ENCODE results near the gene RAB25. TPM values are rescaled to one million over a fixed set of nuclear protein-coding genes. Genes with fewer than 3 reads are reported as not detected.

The RAB25 gene
- total RNA-seq, 1 donor from 2014 or later, result 58.0 TPM

DNA sequence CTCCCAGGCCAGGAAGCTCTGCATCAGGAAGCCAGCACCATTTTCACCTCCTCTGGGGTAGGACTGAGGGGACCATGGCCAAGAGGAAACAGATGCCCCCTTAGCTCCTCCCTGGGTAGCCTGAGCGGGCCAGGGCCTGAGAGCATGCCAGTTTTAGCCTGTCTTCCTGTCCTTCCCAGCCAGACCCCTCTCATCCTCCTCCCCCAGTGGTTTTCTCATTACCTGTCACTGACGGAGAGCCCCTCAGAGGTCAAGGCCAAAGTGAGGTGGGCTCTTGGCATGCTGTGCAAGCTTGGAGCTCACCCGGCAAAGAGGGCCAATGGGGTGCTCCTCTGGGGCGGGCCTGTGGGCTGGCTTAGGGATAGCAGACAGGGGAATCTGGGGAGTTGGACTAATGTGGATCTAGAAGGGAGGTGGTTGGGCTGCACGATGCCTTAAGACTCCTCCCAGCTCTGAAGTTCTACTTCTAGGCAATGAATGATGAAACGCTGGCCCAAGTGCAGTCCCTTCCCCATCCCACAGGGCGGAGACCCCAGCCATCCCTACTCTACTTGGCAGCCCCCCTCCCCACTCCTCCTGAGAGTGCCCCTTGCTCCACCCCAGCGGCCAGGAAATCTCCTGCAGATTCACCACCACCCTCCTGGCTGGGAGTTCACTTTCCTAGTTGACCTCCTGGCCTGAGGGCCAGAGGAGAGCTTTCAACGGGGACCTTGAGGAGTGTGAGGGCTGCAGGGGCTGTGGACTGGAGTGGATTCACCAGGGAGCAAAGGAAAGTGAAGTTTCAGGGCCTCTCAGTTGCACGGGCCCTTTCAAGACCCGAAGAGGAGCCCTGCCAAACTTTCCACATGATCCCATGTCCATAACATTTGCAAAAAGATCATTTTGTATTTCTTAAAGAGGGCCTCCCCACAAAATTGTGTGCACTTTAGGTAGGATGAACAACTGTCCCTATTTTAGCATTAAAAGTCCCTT lies 44.2 kb downstream of the RAB25 start:
- H3K4me3 ChIP-seq, result peak overlapping the region; percentile 52
- peak; percentile 14 to 37 for ATAC-seq
- no peak for DNase-seq
- H3K27me3 ChIP-seq (ENCODE audit: low read depth), result no peaks in the 10 kb centered on the region
- H3K4me1 ChIP-seq, result peaks cover 65% of the 10 kb centered on the region
- H3K36me3 ChIP-seq, result no peaks in the 10 kb centered on the region
- peak overlapping the region; percentile 98 for H3K27ac ChIP-seq
- intact Hi-C loops (cut with DNase I), result no loop called here
- no peaks in the 10 kb centered on the region for H3K9me3 ChIP-seq
- TF ChIP-seq CTCF (IDR thresholded peaks at IDR 0.05), result no peak

DNA sequence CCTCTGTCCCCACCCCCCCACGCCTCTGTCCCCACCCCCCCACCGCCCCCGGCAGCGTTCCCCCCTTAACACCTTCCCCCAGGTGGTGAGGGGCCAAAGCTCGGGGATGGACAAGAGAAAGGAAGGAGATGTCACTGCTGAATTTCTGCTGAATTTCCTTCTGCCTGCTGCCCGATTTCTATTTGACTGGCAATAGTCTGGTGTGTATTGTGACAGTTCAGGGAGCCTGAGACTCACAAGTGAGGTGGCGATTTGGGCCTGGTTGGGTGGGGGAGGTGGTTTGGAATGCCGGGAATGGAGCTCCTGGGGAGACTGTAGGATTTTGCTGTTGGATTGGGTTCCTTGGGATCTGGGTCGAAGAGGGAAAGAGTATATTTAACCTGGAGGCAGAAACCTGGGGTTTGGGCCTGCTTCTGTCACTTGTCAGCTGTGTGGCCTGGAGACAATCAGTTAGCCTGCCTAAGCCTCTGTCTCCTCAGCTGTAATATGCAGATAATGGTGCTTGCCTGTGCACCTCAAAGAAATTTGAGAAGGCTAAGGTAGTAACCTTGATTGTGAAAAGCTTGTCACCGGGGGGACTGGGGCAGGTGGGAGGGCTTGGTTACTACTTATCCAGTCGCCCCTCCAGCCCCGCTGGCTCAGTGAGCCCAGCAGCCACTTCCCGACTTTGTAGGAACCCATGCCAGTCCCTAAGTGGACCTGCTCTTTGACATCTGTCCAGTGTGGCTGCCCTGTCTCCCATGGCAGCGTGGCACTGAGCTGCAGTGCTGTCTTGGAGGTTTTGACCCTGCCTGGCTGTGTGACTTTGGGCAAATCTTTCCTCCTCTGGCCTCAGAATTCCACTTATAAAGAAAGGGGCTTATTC lies 45.9 kb downstream of the RAB25 start:
- Histone ChIP-seq H3K36me3 (no peaks in the 10 kb centered on the region), H3K27me3 (ENCODE audit: low read depth) (no peaks in the 10 kb centered on the region), H3K9me3 (no peaks in the 10 kb centered on the region), H3K27ac (peak overlapping the region; percentile 98), H3K4me3 (peak overlapping the region; percentile 52), H3K4me1 (peaks cover 53% of the 10 kb centered on the region)
- DNase-seq (no peak), ATAC-seq (peak; percentile 3 to 15)
- intact Hi-C loops (cut with DNase I), result no loop called here
- TF ChIP-seq CTCF (IDR thresholded peaks at IDR 0.05), result no peak

DNA sequence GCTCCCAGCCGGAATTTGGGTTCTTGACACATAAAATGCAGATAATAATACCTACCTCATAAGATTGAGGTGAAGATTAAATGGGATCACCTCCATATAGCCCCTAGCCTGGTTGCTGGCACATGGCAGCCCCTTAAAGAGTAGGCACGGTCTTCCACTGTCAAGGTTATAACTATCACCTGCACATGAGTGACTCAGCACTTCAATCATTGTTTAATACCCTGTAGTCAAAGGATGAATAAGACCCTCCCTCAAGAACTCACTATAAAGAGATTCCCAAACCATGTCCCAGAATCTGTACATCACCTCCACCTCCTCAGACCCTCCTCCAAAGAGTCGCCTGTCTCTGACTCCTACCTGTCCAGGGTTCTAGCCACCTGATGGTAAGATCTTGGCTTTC lies 47.1 kb downstream of the RAB25 start:
- TF ChIP-seq CTCF (IDR thresholded peaks at IDR 0.05), result no peak
- no peak overlapping the region for H3K4me3 ChIP-seq
- intact Hi-C loops (cut with DNase I), result no loop called here
- H3K9me3 ChIP-seq, result no peaks in the 10 kb centered on the region
- no peaks in the 10 kb centered on the region for H3K27me3 ChIP-seq (ENCODE audit: low read depth)
- ATAC-seq, result no peak
- H3K4me1 ChIP-seq, result peaks cover 41% of the 10 kb centered on the region
- no peaks in the 10 kb centered on the region for H3K36me3 ChIP-seq
- peak overlapping the region; percentile 98 for H3K27ac ChIP-seq
- DNase-seq, result no peak

DNA sequence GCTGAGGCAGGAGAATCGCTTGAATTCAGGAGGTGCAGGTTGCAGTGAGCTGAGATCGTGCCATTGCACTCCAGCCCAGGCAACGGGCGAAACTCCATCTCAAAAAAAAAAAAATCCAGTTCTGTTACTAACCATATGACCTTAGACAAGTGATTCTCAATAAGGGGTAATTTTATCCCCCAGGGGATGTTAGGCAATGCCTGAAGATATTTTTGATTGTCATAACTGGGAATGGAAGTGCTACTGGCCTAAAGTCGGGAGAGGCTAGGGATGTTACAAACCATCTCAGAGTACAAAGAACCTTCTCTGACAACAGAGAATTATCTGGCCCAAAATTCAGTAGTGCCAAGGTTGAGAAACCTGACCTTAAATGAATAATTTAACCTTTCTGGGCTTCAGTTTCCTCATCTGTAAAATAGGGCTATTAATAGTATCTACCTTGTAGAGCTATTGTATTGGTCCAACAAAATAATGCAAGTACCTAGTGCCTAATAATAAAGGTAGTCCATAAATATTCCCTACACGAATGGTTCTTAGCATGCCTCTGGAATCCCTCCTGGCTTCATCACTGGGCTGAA lies 47.8 kb downstream of the RAB25 start:
- H3K9me3 ChIP-seq, result no peaks in the 10 kb centered on the region
- no peak overlapping the region for H3K4me3 ChIP-seq
- TF ChIP-seq CTCF (IDR thresholded peaks at IDR 0.05), result no peak
- peaks cover 34% of the 10 kb centered on the region for H3K4me1 ChIP-seq
- H3K27ac ChIP-seq, result no peak overlapping the region
- no peaks in the 10 kb centered on the region for H3K36me3 ChIP-seq
- intact Hi-C loops (cut with DNase I), result no loop called here
- DNase-seq, result no peak
- H3K27me3 ChIP-seq (ENCODE audit: low read depth), result no peaks in the 10 kb centered on the region
- ATAC-seq, result no peak

- no peak overlapping the region for H3K27ac ChIP-seq
- H3K4me1 ChIP-seq, result peaks cover 25% of the 10 kb centered on the region
- intact Hi-C loops (cut with DNase I), result no loop called here
- H3K9me3 ChIP-seq, result no peaks in the 10 kb centered on the region
- no peaks in the 10 kb centered on the region for H3K36me3 ChIP-seq
- TF ChIP-seq CTCF (IDR thresholded peaks at IDR 0.05), result no peak
- no peak for DNase-seq
- H3K4me3 ChIP-seq, result no peak overlapping the region
- H3K27me3 ChIP-seq (ENCODE audit: low read depth), result no peaks in the 10 kb centered on the region
- no peak for ATAC-seq
Measured at GRCh38 chr1:156110252-156110651, 49.3 kb downstream of the RAB25 start.

Data from lower lobe of right lung (tissue), 2 donors.